WTC11 (cell line): Measurements from ENCODE around the gene SNCAIP.

Experiments used
- JUN ChIP-seq: sonication (generic); formaldehyde crosslinking; IDR thresholded peaks from 2 replicates; pipeline ENCODE4 v1.8.0; 2023; ENCODE audit warnings: mild to moderate bottlenecking, missing genetic modification reagents
- NR3C1 ChIP-seq: sonication (generic); formaldehyde crosslinking; conservative IDR thresholded peaks from 2 replicates; pipeline ENCODE4 v1.8.1; 2023; ENCODE audit warnings: low read depth, mild to moderate bottlenecking, missing genetic modification reagents
- SP1 ChIP-seq: sonication (generic); formaldehyde crosslinking; conservative IDR thresholded peaks from 2 replicates; pipeline ENCODE4 v1.8.1; 2022; ENCODE audit warnings: missing genetic modification reagents
- ZNF232 ChIP-seq: sonication (generic); formaldehyde crosslinking; IDR thresholded peaks from 2 replicates; pipeline ENCODE4 v1.8.0; 2022; ENCODE audit warnings: mild to moderate bottlenecking, missing genetic modification reagents
- ZNF317 ChIP-seq: sonication (generic); formaldehyde crosslinking; IDR thresholded peaks from 2 replicates; pipeline ENCODE4 v1.8.1; 2023; ENCODE audit warnings: low read depth, mild to moderate bottlenecking, moderate library complexity, missing genetic modification reagents, borderline replicate concordance
- TF ChIP-seq, protein P1 (sequence below): fragments of 200-600 bp; IDR thresholded peaks from 2 replicates; pipeline ENCODE4 v1.8.0; 2022; ENCODE audit warnings: antibody characterized with exemption
- TF ChIP-seq, protein P2 (sequence below): sonication (generic); formaldehyde crosslinking; IDR thresholded peaks from 2 replicates; pipeline ENCODE4 v1.8.0; 2022; ENCODE audit warnings: missing genetic modification reagents
- TF ChIP-seq, protein P3 (sequence below): sonication (generic); formaldehyde crosslinking; IDR thresholded peaks from 2 replicates; pipeline ENCODE4 v1.8.1; 2022; ENCODE audit warnings: low read depth, missing genetic modification reagents, borderline replicate concordance

DNA sequence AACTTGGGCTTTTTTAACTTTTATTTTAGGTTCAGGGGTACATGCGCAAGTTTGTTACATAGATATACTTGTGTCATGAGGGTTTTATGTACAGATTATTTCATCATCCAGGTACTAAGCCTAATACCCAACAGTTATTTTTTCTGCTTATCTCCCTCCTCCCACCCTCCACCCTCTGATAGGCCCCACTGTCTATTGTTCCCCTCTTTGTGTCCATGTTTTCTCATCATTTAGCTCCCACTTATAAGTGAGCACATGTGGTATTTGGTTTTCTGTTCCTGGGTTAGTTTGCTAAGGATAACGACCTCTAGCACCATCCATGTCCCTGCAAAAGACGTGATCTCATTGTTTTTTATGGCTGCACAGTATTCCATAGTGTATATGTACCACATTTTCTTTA is 172.1 kb downstream of the SNCAIP start:
- TF ChIP-seq, protein P1, sequence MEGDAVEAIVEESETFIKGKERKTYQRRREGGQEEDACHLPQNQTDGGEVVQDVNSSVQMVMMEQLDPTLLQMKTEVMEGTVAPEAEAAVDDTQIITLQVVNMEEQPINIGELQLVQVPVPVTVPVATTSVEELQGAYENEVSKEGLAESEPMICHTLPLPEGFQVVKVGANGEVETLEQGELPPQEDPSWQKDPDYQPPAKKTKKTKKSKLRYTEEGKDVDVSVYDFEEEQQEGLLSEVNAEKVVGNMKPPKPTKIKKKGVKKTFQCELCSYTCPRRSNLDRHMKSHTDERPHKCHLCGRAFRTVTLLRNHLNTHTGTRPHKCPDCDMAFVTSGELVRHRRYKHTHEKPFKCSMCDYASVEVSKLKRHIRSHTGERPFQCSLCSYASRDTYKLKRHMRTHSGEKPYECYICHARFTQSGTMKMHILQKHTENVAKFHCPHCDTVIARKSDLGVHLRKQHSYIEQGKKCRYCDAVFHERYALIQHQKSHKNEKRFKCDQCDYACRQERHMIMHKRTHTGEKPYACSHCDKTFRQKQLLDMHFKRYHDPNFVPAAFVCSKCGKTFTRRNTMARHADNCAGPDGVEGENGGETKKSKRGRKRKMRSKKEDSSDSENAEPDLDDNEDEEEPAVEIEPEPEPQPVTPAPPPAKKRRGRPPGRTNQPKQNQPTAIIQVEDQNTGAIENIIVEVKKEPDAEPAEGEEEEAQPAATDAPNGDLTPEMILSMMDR, result no peak
- TF ChIP-seq, protein P2, sequence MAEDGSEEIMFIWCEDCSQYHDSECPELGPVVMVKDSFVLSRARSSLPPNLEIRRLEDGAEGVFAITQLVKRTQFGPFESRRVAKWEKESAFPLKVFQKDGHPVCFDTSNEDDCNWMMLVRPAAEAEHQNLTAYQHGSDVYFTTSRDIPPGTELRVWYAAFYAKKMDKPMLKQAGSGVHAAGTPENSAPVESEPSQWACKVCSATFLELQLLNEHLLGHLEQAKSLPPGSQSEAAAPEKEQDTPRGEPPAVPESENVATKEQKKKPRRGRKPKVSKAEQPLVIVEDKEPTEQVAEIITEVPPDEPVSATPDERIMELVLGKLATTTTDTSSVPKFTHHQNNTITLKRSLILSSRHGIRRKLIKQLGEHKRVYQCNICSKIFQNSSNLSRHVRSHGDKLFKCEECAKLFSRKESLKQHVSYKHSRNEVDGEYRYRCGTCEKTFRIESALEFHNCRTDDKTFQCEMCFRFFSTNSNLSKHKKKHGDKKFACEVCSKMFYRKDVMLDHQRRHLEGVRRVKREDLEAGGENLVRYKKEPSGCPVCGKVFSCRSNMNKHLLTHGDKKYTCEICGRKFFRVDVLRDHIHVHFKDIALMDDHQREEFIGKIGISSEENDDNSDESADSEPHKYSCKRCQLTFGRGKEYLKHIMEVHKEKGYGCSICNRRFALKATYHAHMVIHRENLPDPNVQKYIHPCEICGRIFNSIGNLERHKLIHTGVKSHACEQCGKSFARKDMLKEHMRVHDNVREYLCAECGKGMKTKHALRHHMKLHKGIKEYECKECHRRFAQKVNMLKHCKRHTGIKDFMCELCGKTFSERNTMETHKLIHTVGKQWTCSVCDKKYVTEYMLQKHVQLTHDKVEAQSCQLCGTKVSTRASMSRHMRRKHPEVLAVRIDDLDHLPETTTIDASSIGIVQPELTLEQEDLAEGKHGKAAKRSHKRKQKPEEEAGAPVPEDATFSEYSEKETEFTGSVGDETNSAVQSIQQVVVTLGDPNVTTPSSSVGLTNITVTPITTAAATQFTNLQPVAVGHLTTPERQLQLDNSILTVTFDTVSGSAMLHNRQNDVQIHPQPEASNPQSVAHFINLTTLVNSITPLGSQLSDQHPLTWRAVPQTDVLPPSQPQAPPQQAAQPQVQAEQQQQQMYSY (CRISPR knock-in tag), result no peak
- no peak for TF ChIP-seq ZNF232 (CRISPR knock-in tag)
- TF ChIP-seq ZNF317 (CRISPR knock-in tag), result no peak
- no peak for TF ChIP-seq NR3C1 (CRISPR knock-in tag)
- TF ChIP-seq SP1 (CRISPR knock-in tag), result no peak
- TF ChIP-seq, protein P3, sequence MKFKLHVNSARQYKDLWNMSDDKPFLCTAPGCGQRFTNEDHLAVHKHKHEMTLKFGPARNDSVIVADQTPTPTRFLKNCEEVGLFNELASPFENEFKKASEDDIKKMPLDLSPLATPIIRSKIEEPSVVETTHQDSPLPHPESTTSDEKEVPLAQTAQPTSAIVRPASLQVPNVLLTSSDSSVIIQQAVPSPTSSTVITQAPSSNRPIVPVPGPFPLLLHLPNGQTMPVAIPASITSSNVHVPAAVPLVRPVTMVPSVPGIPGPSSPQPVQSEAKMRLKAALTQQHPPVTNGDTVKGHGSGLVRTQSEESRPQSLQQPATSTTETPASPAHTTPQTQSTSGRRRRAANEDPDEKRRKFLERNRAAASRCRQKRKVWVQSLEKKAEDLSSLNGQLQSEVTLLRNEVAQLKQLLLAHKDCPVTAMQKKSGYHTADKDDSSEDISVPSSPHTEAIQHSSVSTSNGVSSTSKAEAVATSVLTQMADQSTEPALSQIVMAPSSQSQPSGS (CRISPR knock-in tag), result no peak
- TF ChIP-seq JUN (CRISPR knock-in tag), result no peak
